ENCODE measurements around the gene IARS2.
"Not testable (repeated sequence)": the region's sequence is repeated elsewhere in the genome, so short reads cannot be mapped to it uniquely, and the experiment has no call there.

The IARS2 gene

DNA sequence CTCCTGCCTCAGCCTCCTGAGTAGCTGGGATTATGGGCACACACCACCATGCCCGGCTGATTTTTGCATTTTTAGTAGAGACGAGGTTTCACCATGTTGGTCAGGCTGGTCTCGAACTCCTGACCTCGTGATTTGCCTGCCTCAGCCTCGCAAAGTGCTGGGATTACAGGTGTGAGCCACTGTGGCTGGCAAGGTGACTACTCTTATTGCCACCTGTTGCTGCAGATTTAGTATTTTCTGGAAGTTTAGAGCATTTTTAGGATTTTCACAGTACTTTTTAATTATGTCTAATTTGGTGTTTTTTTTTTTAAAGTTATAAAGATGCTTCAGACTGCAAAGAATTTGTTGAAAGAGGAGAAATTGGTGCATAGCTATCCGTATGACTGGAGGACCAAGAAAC lies 16.5 kb downstream of the IARS2 start:
- not testable (repeated sequence) for DNase-seq (ENCODE audit: extremely low read depth in 1 of 2, low read depth in 1 of 2)

DNA sequence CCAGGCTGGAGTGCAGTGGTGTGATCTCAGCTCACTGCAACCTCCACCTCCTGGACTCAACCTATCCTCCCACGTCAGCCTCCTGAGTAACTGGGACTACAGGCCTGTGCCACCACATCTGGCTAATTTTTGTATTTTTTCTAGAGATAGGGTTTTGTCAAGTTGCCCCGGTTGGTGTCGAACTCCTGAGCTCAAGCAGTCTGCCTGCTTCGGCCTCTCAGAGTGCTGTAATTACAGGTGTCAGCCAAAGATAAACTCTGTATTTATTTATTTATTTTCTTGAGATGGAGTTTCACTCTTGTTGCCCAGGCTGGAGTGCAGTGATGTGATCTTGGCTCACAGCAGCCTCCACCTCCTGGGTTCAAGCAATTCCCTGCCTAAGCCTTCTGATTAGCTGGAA lies 18.7 kb downstream of the IARS2 start:
- not testable (repeated sequence) for DNase-seq (ENCODE audit: extremely low read depth in 1 of 2, low read depth in 1 of 2)

DNA sequence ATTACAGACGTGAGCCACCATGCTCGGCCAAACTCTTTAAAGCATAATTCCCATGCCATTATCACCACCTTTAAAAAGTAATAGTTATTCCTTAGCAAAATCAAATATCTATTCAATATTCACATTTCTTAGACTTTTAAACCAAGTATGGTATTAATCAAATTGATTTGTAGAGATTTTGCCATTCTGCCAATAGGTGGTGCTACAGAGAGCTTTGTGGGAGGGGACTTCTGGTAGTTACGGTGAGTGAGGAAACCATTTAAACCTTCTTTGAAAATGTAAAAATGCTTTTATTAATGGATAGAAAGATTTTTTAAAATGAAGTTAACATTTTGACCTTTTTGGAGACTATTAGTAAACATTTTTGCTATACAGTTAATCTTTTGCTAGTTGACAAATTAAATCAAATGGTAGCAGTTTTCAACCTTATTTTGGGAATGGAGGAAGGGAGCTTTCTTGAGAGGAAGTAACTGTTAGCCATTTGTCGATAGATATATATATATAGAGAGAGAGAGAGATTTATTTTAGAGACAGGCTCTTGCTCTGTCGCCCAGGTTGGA lies 19.3 kb downstream of the IARS2 start:
- no peak for DNase-seq (ENCODE audit: extremely low read depth in 1 of 2, low read depth in 1 of 2)

DNA sequence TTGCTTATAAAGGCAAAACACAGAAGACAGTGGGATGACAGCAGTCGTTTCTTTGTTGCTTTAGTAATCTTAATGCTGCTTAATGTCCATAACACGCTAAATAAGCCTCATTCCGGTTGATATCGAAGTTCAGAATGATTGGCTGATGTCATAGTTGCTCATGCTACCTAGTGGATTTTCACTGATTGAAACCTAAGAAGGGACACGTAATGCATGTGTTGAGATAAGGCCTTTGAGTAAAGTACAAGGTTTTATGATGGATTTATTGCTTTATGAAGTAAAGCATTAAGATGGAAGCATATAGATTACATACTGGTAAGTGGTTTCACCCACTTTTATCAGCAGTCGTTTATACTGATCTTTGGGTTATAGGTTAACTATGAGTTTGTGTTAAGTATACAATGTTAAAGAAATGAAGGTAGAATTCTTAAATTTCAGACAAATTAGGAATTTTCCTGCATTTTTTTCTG lies 25.1 kb downstream of the IARS2 start:
- no peak for DNase-seq (ENCODE audit: extremely low read depth in 1 of 2, low read depth in 1 of 2)

DNA sequence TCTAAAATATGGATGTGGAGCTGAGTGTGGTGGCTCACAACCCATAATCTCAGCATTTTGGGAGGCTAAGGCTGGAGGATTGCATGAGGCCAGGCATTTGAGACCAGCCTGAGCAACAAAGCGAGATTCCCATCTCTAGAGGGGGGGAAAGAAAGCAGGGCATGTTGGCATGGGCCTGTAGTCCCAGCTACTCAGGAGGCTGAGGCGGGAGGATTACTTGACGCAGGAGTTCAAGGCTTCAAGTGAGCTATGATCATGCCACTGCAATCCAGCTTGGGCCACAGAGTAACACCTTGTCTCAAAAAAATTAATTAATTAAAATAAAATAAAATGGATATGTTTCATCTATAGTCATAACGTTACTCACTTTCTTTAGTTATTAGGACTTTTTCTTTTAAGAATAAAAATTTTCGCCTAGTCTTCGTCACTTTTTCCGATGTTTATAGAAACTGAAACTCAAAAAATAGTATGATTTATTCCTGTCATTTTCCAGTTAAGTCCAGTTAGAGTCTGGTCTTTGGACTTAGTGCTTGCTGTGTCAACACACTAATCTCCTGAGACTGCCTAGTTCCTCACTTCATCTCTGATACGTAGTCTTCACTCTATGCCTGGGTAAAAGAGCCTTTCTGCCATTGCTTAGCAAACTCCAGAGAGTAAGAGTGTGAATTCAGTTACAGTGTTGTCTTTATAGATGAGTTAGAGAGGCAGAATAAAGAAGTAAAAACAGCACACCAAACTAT lies 28.0 kb downstream of the IARS2 start:
- DNase-seq (ENCODE audit: extremely low read depth in 1 of 2, low read depth in 1 of 2) = no peak

DNA sequence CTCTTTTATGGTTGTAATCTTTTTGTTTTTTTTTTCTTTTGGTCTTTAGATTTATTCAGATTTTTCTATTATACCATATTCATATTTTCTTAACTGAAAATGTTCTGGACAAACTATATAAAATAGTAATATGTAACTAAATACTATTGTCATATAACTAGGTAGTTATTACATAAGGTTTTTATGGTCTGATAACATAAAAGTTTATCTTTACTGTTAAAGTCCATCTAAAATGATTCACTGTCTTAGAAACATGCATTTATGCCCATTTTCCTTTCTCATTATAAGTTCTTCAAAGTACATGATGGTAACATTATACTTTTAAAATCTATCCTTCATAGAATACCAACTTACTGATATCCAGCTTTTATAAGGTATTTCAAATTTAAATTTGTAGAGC lies 29.1 kb downstream of the IARS2 start:
- no peak for DNase-seq (ENCODE audit: extremely low read depth in 1 of 2, low read depth in 1 of 2)

DNA sequence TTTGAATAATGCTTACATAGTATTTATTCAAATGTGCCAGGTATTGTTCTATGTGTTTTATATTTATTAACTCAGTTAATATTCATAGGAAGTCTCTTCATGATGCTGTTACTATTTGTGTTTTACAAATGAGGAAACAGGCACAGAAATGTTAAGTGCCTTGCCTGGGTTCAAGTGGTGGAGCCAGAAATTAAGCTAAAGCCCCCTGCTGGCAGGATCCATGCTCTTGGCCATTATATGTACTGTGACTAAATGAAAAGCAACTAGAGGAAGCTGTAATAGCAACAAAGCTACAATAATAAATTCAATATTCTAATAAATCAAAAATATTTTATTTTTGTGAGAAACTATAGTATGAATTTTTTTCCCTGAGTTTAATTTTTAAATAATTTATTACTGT lies 30.0 kb downstream of the IARS2 start:
- DNase-seq (ENCODE audit: extremely low read depth in 1 of 2, low read depth in 1 of 2) = no peak

DNA sequence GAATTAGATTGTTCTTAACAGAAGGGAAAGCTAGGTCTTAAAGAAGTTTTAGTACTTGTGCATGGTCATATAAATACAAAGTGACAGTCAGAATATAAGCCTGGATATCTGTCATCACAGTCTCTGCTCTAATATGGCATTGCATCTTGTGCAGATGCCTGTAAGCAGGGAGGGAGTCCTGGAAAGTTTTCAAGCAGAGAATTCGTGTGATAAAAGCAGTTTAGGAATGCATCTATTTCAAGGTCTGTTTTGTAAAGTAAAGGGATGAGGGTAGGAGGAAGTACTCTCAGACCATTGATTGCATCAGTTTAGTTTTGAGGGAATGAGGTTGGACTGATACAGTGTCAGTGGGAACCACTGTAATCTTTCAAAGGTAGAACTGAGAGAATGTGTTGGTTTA lies 30.6 kb downstream of the IARS2 start:
- DNase-seq (ENCODE audit: extremely low read depth in 1 of 2, low read depth in 1 of 2) = no peak

DNA sequence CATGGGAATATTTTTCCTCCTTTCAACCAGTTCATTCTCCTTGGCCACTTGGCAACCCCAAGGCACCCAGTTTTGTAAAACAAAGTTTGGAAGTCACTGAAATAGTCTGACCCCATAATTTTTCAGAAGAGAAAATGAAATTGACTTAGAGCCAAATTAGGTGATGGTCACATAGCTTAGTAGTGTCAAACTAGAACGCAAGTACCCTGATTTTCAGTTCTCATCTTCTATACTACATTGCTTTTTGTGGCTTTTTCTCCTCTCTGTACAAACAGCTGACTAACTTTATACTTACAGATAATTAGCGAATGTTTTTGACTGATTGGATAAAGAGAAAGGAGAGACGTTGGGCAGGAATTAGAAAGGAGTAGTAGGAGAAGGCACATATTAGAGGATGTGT lies 33.1 kb downstream of the IARS2 start:
- no peak for DNase-seq (ENCODE audit: extremely low read depth in 1 of 2, low read depth in 1 of 2)

DNA sequence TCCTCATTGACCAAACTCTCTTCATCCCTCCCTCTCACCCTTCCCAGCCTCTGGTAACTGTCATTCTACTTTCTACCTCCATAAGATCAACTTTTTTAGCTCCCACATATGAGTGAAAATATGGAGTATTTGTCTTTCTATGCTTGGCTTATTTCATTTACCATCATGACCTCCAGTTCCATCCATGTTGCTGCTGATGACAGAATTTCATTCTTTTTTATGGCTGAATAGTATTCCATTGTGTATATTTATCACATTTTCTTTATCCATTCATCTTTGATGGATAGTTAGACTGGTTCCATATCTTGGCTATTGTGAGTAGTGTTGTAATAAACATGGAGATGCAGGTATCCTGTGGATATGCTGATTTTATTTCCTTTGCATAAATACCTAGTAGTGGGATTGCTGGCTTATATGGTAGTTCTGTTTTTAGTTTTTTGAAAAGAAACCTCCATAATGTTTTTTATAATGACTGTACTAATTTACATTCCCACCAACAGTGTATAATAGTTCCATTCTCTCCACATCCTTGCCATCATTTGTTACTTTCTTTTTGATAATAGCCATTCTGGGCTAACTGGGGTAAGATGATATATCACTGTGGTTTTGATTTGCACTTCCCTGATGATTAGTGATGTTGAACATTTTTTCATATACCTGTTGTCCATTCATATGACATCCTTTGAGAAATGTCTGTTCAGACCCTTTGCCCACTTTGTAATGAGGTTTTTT lies 35.7 kb downstream of the IARS2 start:
- no peak for DNase-seq (ENCODE audit: extremely low read depth in 1 of 2, low read depth in 1 of 2)

DNA sequence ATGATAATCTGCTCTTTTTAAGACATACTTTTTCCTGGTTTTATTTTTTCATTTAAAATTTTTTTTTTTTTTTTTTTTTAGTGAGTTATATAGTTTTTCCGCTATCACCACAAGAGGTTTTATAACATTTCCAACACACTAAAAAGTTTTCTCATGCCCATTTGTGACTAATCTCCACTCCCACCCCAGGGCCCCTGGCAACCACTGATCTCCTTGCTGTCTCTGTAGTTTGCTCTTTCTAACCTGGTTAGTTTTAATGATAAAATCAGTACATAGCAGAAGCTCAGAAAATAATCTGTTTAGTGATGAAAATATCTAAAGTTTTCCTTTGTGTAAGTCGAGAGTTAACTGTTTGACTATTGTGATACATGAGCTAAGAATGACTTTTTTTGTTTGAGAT lies 41.8 kb downstream of the IARS2 start:
- DNase-seq (ENCODE audit: extremely low read depth in 1 of 2, low read depth in 1 of 2) = no peak

DNA sequence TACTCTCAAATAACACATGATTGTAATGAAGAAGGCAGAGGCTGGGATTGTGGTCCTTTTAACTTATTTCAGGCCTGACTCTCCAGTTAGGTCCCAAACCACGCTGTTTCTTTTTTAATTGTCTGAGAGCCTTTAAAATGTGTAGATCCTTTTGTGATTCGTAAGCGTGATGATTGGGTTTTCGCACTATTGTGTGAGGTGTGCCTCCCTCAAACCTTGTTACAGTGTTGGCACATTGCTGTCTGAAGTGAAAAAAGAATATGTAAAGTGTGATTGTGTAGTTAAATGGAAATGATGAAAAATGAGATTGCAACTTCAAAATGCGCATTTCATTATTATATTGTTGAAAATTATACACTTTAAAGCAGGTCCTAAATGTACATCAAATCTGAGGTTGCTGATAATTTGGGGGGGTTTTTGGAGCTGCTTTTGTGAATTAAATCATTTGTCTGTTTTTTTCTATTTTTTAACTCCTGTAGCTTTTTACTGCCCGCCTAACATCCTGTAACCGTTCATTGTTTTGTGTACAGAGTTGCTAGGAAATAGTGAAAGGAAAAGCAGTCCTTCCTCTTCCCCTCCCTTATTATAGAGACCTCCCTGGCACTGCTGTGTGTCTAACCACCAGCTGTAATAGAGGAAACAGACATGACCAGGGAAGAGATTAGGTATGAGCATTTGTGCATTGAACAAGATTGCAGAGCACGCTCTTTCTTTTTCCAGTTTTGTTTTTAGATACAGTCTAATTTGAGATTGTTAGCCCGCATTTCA lies 43.3 kb downstream of the IARS2 start:
- no peak for DNase-seq (ENCODE audit: extremely low read depth in 1 of 2, low read depth in 1 of 2)

DNA sequence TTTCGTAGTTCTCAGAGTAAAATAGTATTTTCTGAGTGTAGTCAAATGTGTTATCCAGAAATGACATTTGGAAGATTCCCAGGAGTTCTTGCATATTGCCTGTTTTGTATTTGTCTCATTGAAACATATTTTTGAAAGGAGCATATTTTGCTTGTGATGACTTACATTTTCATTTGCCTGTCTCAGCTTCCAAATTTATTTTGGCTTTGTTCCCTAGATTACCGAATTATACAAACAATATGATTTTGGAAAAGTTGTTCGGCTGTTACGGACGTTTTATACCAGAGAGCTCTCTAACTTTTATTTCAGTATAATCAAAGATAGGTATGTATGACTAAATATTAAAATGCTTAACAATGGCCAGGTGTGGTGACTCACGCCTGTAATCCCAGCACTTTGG lies 46.0 kb downstream of the IARS2 start:
- DNase-seq (ENCODE audit: extremely low read depth in 1 of 2, low read depth in 1 of 2) = no peak

DNA sequence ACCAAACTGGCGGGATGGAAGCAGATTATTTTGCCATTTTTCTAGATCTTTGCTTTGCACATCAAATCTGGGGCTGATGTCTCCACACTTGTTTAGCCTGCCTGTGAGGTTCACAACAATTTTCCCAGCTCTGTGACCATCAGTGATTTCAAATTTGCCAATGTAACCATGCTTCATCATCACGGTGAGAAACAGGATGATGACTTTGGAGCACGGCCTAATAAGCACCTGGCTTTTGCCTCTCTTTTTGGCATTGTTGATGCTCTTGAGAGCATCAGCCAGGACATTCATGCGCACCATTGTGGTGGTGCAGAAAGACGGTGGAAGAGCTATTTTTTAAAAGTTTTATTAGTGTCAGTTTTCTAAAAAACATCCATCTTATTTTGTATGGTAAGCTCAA lies 50.1 kb downstream of the IARS2 start:
- no peak for DNase-seq (ENCODE audit: extremely low read depth in 1 of 2, low read depth in 1 of 2)

DNA sequence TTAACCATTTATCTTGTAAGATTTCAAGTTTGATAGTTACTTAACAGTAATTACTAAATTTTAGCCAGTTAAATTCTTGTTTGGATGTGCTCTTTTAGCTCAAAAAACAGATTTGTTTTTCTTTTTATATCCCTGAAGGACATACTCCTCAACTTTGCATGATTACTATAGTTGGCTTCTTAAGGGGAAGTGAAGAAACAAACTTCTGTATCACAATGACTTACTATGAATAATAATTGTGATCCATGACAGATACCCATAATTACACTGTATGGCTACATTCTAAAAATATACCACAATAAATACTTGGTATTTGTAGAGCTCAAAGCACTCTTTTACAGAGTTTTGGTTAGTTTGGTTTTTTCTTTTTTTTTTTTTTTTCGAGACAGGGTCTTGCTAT lies 55.8 kb downstream of the IARS2 start:
- DNase-seq (ENCODE audit: extremely low read depth in 1 of 2, low read depth in 1 of 2) = no peak

DNA sequence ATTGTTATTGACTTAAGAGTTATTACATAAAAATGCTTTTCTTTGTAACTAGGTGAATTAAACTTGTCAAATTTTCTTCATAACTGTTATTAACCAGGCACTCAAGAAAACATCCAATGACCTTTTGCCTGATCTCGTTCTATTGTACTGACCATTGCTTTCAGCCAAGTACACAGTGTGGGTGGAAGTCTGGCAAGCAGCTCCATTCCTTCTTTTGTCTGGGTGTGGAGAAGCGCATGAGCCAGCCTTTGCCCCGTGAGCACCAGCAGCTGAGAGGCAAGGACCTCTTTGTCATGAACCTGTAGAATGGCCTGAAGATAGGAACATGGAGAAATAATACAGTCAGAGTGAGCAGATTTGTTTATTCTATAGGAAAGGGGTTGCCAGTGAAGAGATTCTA lies 57.5 kb downstream of the IARS2 start:
- DNase-seq (ENCODE audit: extremely low read depth in 1 of 2, low read depth in 1 of 2) = no peak

DNA sequence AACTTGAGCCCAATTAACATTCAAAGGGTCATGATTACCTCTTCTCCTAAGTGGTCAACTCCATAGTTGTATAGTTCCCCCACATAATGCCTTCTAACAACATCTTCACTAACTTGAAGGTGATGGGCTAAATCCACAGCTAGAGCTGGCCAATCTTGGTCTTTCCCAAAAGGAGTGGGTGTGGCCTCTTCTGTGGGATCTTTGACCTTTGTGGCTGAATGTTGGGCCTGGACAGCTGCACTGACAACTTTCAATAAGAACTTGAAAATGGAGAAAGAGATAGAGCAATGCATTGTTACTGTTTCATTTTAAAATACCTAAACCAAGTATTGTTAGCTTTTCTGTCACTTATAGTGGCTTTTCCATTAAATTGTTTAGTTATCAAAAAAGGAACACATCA lies 59.2 kb downstream of the IARS2 start:
- no peak for DNase-seq (ENCODE audit: extremely low read depth in 1 of 2, low read depth in 1 of 2)

DNA sequence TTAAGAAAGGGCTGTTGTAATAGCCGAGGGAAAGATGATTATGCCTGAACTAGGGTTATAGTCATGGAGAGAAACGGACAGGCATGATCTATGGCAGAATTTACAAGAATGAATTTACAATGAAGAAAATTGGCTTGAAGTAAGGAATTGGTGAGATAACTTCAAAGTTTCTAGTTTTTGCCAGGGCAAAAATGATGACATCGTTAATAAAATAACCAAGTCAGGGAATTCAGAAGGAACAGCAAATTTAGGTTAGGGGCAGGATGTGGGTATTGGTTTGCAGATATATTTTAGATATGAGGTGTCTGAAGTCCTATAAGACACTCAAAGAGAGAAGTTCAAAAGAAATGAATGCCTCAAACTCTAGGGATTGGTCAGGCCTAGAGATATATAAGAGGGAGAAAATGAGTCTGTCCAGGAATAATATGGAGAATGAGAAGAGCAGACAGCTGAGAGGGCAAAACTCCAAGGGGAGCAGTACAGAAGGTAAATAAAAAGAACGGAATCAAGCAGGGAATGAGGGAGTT lies 62.8 kb downstream of the IARS2 start:
- DNase-seq (ENCODE audit: extremely low read depth in 1 of 2, low read depth in 1 of 2) = no peak

DNA sequence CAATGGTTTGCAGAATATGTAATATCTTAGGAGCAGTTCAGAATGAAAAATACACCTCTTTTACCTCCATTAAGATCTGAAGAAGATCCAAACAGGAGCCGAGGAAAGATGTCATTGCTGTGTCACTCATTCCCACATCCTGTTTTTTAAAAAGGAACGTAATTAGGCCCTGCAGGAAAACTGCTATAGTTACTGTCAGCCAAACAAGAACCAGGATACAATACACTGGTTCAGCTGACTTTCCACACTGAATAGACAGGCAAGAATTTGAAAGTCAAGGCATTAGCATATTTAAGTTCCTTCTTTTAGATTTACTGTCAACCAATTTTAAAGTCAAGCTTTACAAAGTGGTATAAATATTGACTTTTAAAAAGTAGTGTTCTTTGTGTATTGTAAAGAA lies 63.8 kb downstream of the IARS2 start:
- no peak for DNase-seq (ENCODE audit: extremely low read depth in 1 of 2, low read depth in 1 of 2)

DNA sequence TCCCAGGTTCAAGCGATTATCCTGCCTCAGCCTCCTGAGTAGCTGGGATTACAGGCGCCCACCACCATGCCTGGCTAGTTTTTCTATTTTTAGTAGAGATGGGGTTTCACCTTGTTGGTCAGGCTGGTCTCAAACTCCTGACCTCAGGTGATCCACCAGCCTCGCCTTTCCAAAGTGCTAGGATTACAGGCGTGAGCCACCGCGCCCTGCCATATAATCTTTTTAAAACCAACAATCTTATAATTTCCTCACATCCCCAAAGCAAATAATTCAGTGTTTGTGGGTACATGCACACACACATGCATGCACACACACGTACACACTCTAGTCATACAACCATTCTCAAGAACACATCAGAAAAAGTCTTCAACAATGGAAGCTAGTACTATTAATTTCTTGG lies 64.6 kb downstream of the IARS2 start:
- DNase-seq (ENCODE audit: extremely low read depth in 1 of 2, low read depth in 1 of 2) = not testable (repeated sequence)

DNA sequence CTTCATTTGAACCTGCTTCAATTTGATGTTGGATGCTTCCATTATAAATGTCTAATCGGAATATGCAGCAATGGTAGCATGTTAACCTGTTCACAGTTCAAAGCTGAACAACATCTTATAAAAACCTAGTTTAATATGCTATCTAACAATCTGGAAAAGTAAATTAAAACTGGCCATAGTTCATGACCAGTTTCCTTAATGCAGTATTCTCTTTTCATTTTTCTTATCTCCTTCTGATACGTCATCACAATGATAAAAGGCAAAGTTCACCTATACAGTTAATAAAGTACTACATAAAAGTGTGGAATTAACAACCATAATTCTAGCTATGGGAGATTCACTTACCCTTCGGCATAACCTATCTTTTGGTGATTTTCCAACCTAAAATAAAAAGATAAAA lies 65.1 kb downstream of the IARS2 start:
- DNase-seq (ENCODE audit: extremely low read depth in 1 of 2, low read depth in 1 of 2) = no peak
